H9 (cell line): Measurements from ENCODE around the gene MRM1. TPM values are rescaled to one million over a fixed set of nuclear protein-coding genes. Genes with fewer than 3 reads are reported as not detected.

Experiments used
- DNase-seq: peaks from one replicate; pipeline ENCODE4 v3.0.0-alpha.2; 2017
- H2AFZ ChIP-seq: one replicate; pipeline ENCODE4 v1.6.1; 2013; ENCODE audit warnings: mild to moderate bottlenecking, low read length, control low read depth, moderate library complexity
- H2AK5ac ChIP-seq: 2 replicates; pipeline ENCODE4 v1.6.1; 2013; ENCODE audit warnings: low read length, control low read depth, mixed read lengths; ENCODE audit not compliant: insufficient read length
- H2BK120ac ChIP-seq: one replicate; pipeline ENCODE4 v1.6.1; 2013; ENCODE audit warnings: low read depth, mild to moderate bottlenecking, low read length, control low read depth, inconsistent platforms; ENCODE audit not compliant: poor library complexity, severe bottlenecking
- H2BK12ac ChIP-seq: 2 replicates; pipeline ENCODE4 v1.6.1; 2013; ENCODE audit warnings: low read length, control low read depth, mixed read lengths, low read depth; ENCODE audit not compliant: insufficient read length
- H2BK15ac ChIP-seq: 2 replicates; pipeline ENCODE4 v1.6.1; 2013; ENCODE audit warnings: low read depth, low read length, control low read depth
- H2BK20ac ChIP-seq: one replicate; pipeline ENCODE4 v1.6.1; 2013; ENCODE audit warnings: low read depth, mild to moderate bottlenecking, low read length, control low read depth, inconsistent platforms; ENCODE audit not compliant: poor library complexity, severe bottlenecking
- H2BK5ac ChIP-seq: 2 replicates; pipeline ENCODE4 v1.6.1; 2013; ENCODE audit warnings: low read length, control low read depth, mixed read lengths; ENCODE audit not compliant: insufficient read length
- H3K14ac ChIP-seq: 2 replicates; pipeline ENCODE4 v1.6.1; 2013; ENCODE audit warnings: low read length, control low read depth; ENCODE audit not compliant: insufficient read depth
- H3K18ac ChIP-seq: 2 replicates; pipeline ENCODE4 v1.6.1; 2013; ENCODE audit warnings: low read depth, mild to moderate bottlenecking, mixed read lengths, low read length, control low read depth; ENCODE audit not compliant: insufficient read length
- H3K23ac ChIP-seq: 2 replicates; pipeline ENCODE4 v1.6.1; 2013; ENCODE audit warnings: low read length, control low read depth, mixed read lengths, low read depth; ENCODE audit not compliant: insufficient read length
- H3K23me2 ChIP-seq: 2 replicates; pipeline ENCODE4 v1.6.1; 2013; ENCODE audit warnings: low read depth, mild to moderate bottlenecking, mixed read lengths, low read length, control low read depth; ENCODE audit not compliant: insufficient read length, poor library complexity, severe bottlenecking
- H3K27ac ChIP-seq: 2 replicates; pipeline ENCODE4 v1.5.1; 2013; ENCODE audit warnings: low read length, control low read depth, mixed read lengths, low read depth; ENCODE audit not compliant: insufficient read length
- H3K27me3 ChIP-seq: 2 replicates; pipeline ENCODE4 v1.6.1; 2013; ENCODE audit warnings: low read length, control low read depth, inconsistent platforms; ENCODE audit not compliant: insufficient read depth
- H3K4ac ChIP-seq: 2 replicates; pipeline ENCODE4 v1.6.1; 2013; ENCODE audit warnings: low read depth, mild to moderate bottlenecking, control low read depth, inconsistent platforms, low read length, moderate library complexity
- H3K4me1 ChIP-seq: 2 replicates; pipeline ENCODE4 v1.6.1; 2013; ENCODE audit warnings: low read length, control low read depth, inconsistent platforms; ENCODE audit not compliant: insufficient read depth
- H3K4me2 ChIP-seq: 2 replicates; pipeline ENCODE4 v1.6.1; 2013; ENCODE audit warnings: low read length, control low read depth, mixed read lengths; ENCODE audit not compliant: insufficient read length, insufficient read depth
- H3K56ac ChIP-seq: 2 replicates; pipeline ENCODE4 v1.6.1; 2013; ENCODE audit warnings: low read depth, mild to moderate bottlenecking, mixed read lengths, low read length, control low read depth; ENCODE audit not compliant: insufficient read length
- H3K79me1 ChIP-seq: 2 replicates; pipeline ENCODE4 v1.6.1; 2013; ENCODE audit warnings: low read depth, mild to moderate bottlenecking, moderate library complexity, low read length, control low read depth, inconsistent platforms; ENCODE audit not compliant: insufficient read depth, poor library complexity, severe bottlenecking
- H3K79me2 ChIP-seq: 2 replicates; pipeline ENCODE4 v1.6.1; 2013; ENCODE audit warnings: low read length, control low read depth, inconsistent platforms; ENCODE audit not compliant: insufficient read depth
- H3K9ac ChIP-seq: 2 replicates; pipeline ENCODE4 v1.6.1; 2013; ENCODE audit warnings: low read length, control low read depth, mixed read lengths; ENCODE audit not compliant: insufficient read length; ENCODE audit errors: extremely low read depth
- H3K9me3 ChIP-seq: one replicate; pipeline ENCODE4 v1.6.1; 2013; ENCODE audit warnings: low read depth, low read length, inconsistent platforms; ENCODE audit not compliant: control insufficient read depth
- H3T11ph ChIP-seq: one replicate; pipeline ENCODE4 v1.6.1; 2013; ENCODE audit warnings: mild to moderate bottlenecking, low read length, control low read depth, inconsistent platforms
- H4K20me1 ChIP-seq: one replicate; pipeline ENCODE4 v1.6.1; 2013; ENCODE audit not compliant: control insufficient read depth, insufficient read length, insufficient read depth
- H4K5ac ChIP-seq: 2 replicates; pipeline ENCODE4 v1.6.1; 2013; ENCODE audit warnings: low read depth, mild to moderate bottlenecking, mixed read lengths, low read length, control low read depth; ENCODE audit not compliant: insufficient read length
- H4K8ac ChIP-seq: replicated peaks from 2 replicates; pipeline ENCODE4 v1.6.1; 2013; ENCODE audit warnings: low read length, control low read depth, mixed read lengths, low read depth; ENCODE audit not compliant: insufficient read length
- H4K91ac ChIP-seq: 2 replicates; pipeline ENCODE4 v1.6.1; 2013; ENCODE audit warnings: low read depth, mild to moderate bottlenecking, moderate library complexity, mixed read lengths, low read length, control low read depth; ENCODE audit not compliant: insufficient read length
- H3K27ac Mint-ChIP-seq, 3 experiments: 2 replicates in 2 of 3; 3 replicates in 1 of 3; pipeline ENCODE4 v1.8.0; 2020 to 2021; ENCODE audit warnings: mixed read lengths in 3 of 3, mild to moderate bottlenecking in 1 of 3, moderate library complexity in 1 of 3
- H3K27me3 Mint-ChIP-seq: 2 replicates; pipeline ENCODE4 v1.8.0; 2021; ENCODE audit warnings: low read depth, mild to moderate bottlenecking, moderate library complexity, mixed read lengths
- H3K36me3 Mint-ChIP-seq, 3 experiments: 2 replicates in 2 of 3; 3 replicates in 1 of 3; pipeline ENCODE4 v1.8.0; 2020 to 2021; ENCODE audit warnings: low read depth in 3 of 3, mixed read lengths in 3 of 3; ENCODE audit not compliant: insufficient read depth in 1 of 3
- H3K4me1 Mint-ChIP-seq, 2 experiments: 2 replicates each; pipeline ENCODE4 v1.8.0; 2020; ENCODE audit warnings: mixed read lengths in 2 of 2
- H3K4me3 Mint-ChIP-seq, 2 experiments: 2 replicates in 1 of 2; 3 replicates in 1 of 2; pipeline ENCODE4 v1.8.0; 2020 to 2021; ENCODE audit warnings: mild to moderate bottlenecking in 2 of 2, mixed read lengths in 2 of 2, moderate library complexity in 1 of 2
- H3K9me3 Mint-ChIP-seq, 2 experiments: 2 replicates in 1 of 2; 3 replicates in 1 of 2; pipeline ENCODE4 v1.8.0; 2020; ENCODE audit warnings: mild to moderate bottlenecking in 2 of 2, mixed read lengths in 2 of 2, moderate library complexity in 1 of 2
- WGBS: extraction: QIAGEN DNeasy Blood & Tissue Kit; methylation state at CpG from one replicate; pipeline ENCODE4 v1.1.7; 2013; ENCODE audit warnings: missing lambda C conversion rate, low lambda C conversion rate, mixed read lengths; ENCODE audit not compliant: insufficient read length; ENCODE audit errors: extremely low coverage; 5-methylcytosine and 5-hydroxymethylcytosine counted together
- total RNA-seq: library from RNA; stranded (reverse); gene quantifications from 2 replicates; pipeline ENCODE4 v1.2.1, GENCODE V29; 2021
- TF ChIP-seq, protein P1 (sequence below): fragments of 200-600 bp; sonication (generic); conservative IDR thresholded peaks from 3 replicates; pipeline ENCODE4 v1.8.0; 2021; ENCODE audit warnings: antibody characterized with exemption, mild to moderate bottlenecking

MRM1 gene
- total RNA-seq, 1 experiment from 2014 or later, result 10.3 TPM

DNA sequence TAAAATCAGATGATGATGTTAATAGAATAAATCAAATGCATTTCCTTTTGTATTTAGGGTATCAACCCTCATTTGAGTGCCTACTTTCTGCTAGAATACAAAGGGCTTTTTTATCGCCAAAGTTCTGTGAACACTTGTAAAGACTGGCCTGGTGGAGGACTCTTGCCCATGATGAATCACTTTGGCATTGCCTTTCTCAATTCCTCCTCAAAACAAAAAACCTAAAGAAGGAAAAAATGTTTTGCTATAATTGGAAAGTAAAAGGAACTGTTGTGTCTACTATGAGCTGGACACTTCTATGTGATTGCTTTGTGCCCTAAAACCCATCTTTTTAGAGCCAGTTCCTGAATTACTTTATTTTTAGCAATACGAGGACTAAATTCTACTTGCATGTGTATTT lies 22.7 kb upstream of the MRM1 start:
- Histone ChIP-seq H2AFZ (no peak overlapping the region), H2BK120ac (no peak overlapping the region), H3K9me3 (no peaks in the 10 kb centered on the region), H4K91ac (no peak overlapping the region), H4K20me1 (no peaks in the 10 kb centered on the region), H3K14ac (no peak overlapping the region), H3K23me2 (no peaks in the 10 kb centered on the region), H3T11ph (no peak overlapping the region), H2AK5ac (no peak overlapping the region), H4K5ac (no peak overlapping the region), H4K8ac (no peak overlapping the region), H2BK15ac (no peak overlapping the region), H2BK20ac (no peak overlapping the region), H3K79me2 (no peaks in the 10 kb centered on the region), H3K4me1 (no peaks in the 10 kb centered on the region), H3K9ac (no peak overlapping the region), H3K4ac (no peak overlapping the region), H3K27me3 (no peaks in the 10 kb centered on the region), H2BK5ac (no peak overlapping the region), H3K27ac (no peak overlapping the region), H3K56ac (no peak overlapping the region), H3K18ac (no peak overlapping the region), H2BK12ac (no peak overlapping the region), H3K79me1 (no peaks in the 10 kb centered on the region), H3K4me2 (no peak overlapping the region), H3K23ac (no peak overlapping the region)
- H3K27me3 Mint-ChIP-seq, result no peaks in the 10 kb centered on the region
- no CpG with 5 or more reads among the region's 2 CpGs for WGBS
- H3K9me3 Mint-ChIP-seq, result no peaks in the 10 kb centered on the region
- TF ChIP-seq, protein P1, sequence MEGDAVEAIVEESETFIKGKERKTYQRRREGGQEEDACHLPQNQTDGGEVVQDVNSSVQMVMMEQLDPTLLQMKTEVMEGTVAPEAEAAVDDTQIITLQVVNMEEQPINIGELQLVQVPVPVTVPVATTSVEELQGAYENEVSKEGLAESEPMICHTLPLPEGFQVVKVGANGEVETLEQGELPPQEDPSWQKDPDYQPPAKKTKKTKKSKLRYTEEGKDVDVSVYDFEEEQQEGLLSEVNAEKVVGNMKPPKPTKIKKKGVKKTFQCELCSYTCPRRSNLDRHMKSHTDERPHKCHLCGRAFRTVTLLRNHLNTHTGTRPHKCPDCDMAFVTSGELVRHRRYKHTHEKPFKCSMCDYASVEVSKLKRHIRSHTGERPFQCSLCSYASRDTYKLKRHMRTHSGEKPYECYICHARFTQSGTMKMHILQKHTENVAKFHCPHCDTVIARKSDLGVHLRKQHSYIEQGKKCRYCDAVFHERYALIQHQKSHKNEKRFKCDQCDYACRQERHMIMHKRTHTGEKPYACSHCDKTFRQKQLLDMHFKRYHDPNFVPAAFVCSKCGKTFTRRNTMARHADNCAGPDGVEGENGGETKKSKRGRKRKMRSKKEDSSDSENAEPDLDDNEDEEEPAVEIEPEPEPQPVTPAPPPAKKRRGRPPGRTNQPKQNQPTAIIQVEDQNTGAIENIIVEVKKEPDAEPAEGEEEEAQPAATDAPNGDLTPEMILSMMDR, result no peak
- no peak for DNase-seq
- H3K4me1 Mint-ChIP-seq, result no peaks in the 10 kb centered on the region
- no peak overlapping the region for H3K27ac Mint-ChIP-seq
- H3K36me3 Mint-ChIP-seq, result peaks cover 21 to 55% (median 38%) of the 10 kb centered on the region in 3 experiments; a peak in 6 of 7 replicates
- no peak overlapping the region for H3K4me3 Mint-ChIP-seq
